Stomach (tissue), 9 donors: ENCODE results near the gene LILRB3. TPM values are rescaled to one million over a fixed set of nuclear protein-coding genes. Genes with fewer than 3 reads are reported as not detected.
"Not testable (repeated sequence)": the region's sequence is repeated elsewhere in the genome, so short reads cannot be mapped to it uniquely, and the experiment has no call there.

Experiments used
- DNase-seq, 2 donors: peaks; one replicate each; pipeline versions ENCODE4 v3.0.0 to v3.0.0-alpha.2; 2013 to 2019
- H3K27ac ChIP-seq, 5 donors: fragments of 200-600 bp in 4 of 5; sonication (generic) in 4 of 5; one replicate each; pipeline ENCODE4 v1.5.1; 2013 to 2019; ENCODE audit warnings: mild to moderate bottlenecking in 1 of 5, moderate library complexity in 1 of 5
- H3K27me3 ChIP-seq, 3 donors: fragments of 200-600 bp; sonication (generic); one replicate each; pipeline ENCODE4 v1.5.1; 2017 to 2019; ENCODE audit warnings: mixed run types in 1 of 3
- H3K36me3 ChIP-seq, 4 donors: fragments of 200-600 bp; sonication (generic); 1 replicate in 3 of 4; 2 replicates in 1 of 4; pipeline ENCODE4 v1.5.1; 2016 to 2019
- H3K4me1 ChIP-seq, 4 donors: fragments of 200-600 bp; sonication (generic); one replicate each; pipeline ENCODE4 v1.5.1; 2016 to 2019
- H3K4me3 ChIP-seq, 4 donors: fragments of 200-600 bp; sonication (generic) in 3 of 4; one replicate each; pipeline ENCODE4 v1.5.1; 2016 to 2019; ENCODE audit warnings: mild to moderate bottlenecking in 1 of 4
- H3K9me3 ChIP-seq, 4 donors: fragments of 200-600 bp; sonication (generic); one replicate each; pipeline ENCODE4 v1.5.1; 2016 to 2019
- EP300 ChIP-seq: sonication (generic); formaldehyde crosslinking; IDR thresholded peaks from one replicate; pipeline ENCODE4 v1.6.1; 2017; ENCODE audit warnings: antibody characterized with exemption
- POLR2A ChIP-seq, 4 donors: fragments of 450-650 bp; IDR thresholded peaks; one replicate each; pipeline ENCODE4 v1.6.1; 2016; ENCODE audit warnings: antibody characterized with exemption in 4 of 4, control low read depth in 2 of 4, mild to moderate bottlenecking in 1 of 4, moderate library complexity in 1 of 4
- POLR2AphosphoS5 ChIP-seq, 3 donors: sonication (generic); formaldehyde crosslinking; IDR thresholded peaks; one replicate each; pipeline ENCODE4 v1.6.1; 2016; ENCODE audit warnings: antibody characterized with exemption in 3 of 3
- WGBS, 5 donors: extraction: QIAGEN DNeasy Blood & Tissue Kit in 3 of 5; methylation state at CpG; one replicate each; pipeline versions ENCODE4 v1.1.5 to v1.1.7; 2013 to 2018; 5-methylcytosine and 5-hydroxymethylcytosine counted together
- intact Hi-C: fragments of 100-400 bp; cut with DNase I; formaldehyde crosslinking; loops from one replicate; pipeline ENCODE4 v1.15.1; 2023; ENCODE audit warnings: low total_unique reads
- polyA plus RNA-seq, 3 donors: library from polyadenylated mRNA; stranded (reverse); fragments of 200-250 nt; gene quantifications; one replicate each; pipeline ENCODE4 v1.2.3, GENCODE V29; 2013
- total RNA-seq, 5 donors: library from RNA; depleted of rRNA; stranded (reverse); fragments of >200 nt; gene quantifications; one replicate each; pipeline versions ENCODE4 v1.1.0 to v1.2.3, GENCODE V29; 2014 to 2016
- TF ChIP-seq, protein P1 (sequence below), 7 experiments: fragments of 450-650 bp in 4 of 7; fragments of 200-600 bp in 3 of 7; sonication (generic) in 3 of 7; IDR thresholded peaks; one replicate each; pipeline ENCODE4 v1.5.1; 2016 to 2019; ENCODE audit warnings: antibody characterized with exemption in 7 of 7, control low read depth in 2 of 7, mild to moderate bottlenecking in 1 of 7
- donor health status: healthy with polysubstance abuse.
- donor health status: Bipolar disorder and iron deficiency.
- donor health status: healthy.

Gene LILRB3
- total and polyA plus RNA-seq, 8 donors, result 0.89 to 74.7 (median 2.5) TPM; not detected in 1

DNA sequence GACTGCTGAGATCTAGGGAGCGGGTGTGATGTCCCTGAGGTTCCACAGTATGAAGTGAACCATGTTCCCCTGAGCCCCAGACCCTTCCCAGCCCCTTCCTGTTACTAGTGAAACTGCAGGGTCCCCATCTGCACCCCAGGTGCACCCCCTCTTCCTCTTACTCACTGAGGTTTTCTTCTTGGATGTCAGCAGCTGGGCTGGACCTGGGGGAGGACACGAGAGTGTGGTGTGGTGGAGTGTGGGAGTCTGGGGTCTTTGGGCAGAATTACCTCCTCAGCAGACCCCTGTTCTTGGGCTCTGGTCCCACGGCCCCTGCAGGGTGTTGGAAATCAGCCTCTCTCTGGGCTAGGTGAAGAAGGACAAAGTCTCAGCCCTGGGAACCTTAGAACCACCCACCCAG, 23.1 kb upstream of the LILRB3 start:
- Histone ChIP-seq H3K27me3 (peaks cover 0 to 33% (median 5%) of the 10 kb centered on the region in 3 donors), H3K9me3 (no peaks in the 10 kb centered on the region), H3K27ac (no peak overlapping the region), H3K4me3 (no peak overlapping the region), H3K36me3 (no peaks in the 10 kb centered on the region), H3K4me1 (peaks cover 0 to 16% (median 0%) of the 10 kb centered on the region in 4 donors)
- 59 to 70% (median 60%) methylated on average over 3 of the region's 3 CpGs for WGBS, 5 donors
- TF ChIP-seq POLR2AphosphoS5 (IDR thresholded peaks at IDR 0.05) (no peak), POLR2A (IDR thresholded peaks at IDR 0.05) (no peak), EP300 (no peak)
- TF ChIP-seq, protein P1, sequence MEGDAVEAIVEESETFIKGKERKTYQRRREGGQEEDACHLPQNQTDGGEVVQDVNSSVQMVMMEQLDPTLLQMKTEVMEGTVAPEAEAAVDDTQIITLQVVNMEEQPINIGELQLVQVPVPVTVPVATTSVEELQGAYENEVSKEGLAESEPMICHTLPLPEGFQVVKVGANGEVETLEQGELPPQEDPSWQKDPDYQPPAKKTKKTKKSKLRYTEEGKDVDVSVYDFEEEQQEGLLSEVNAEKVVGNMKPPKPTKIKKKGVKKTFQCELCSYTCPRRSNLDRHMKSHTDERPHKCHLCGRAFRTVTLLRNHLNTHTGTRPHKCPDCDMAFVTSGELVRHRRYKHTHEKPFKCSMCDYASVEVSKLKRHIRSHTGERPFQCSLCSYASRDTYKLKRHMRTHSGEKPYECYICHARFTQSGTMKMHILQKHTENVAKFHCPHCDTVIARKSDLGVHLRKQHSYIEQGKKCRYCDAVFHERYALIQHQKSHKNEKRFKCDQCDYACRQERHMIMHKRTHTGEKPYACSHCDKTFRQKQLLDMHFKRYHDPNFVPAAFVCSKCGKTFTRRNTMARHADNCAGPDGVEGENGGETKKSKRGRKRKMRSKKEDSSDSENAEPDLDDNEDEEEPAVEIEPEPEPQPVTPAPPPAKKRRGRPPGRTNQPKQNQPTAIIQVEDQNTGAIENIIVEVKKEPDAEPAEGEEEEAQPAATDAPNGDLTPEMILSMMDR (IDR thresholded peaks at IDR 0.05), result no peak
- DNase-seq, result no peak
- intact Hi-C loops, result loop anchor here (2.0 kb wide), 1 partner anchor 23 kb away; the partner anchor contains the start of gene LILRB3

DNA sequence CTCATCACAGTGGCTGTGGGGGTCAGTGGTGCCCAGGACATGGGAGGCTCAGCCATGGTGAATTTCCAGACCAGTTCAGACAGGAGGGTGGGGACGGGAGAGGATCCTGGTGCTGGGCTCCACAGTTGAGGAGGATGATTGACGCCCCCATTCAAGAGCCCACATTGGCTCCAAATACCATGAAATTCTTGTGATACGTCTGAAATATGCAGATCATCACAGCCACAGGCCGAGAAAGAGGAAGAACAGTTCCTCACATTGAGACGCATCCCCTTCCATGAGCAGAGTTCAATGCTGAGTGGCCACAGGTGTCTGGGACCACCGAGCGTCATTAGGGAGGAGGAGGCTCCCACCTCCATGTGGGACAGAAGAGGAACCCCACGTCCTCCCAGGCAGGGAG, 21.0 kb upstream of the LILRB3 start:
- H3K36me3 ChIP-seq, H3K4me3 ChIP-seq, DNase-seq, intact Hi-C loops, H3K9me3 ChIP-seq, H3K27ac ChIP-seq: not testable (repeated sequence)
- WGBS, 5 donors, result 64 to 66% methylated on average over 4 to 6 of the region's 8 CpGs; no CpG with 5 or more reads in 3 of the 5 donors
- Histone ChIP-seq H3K27me3 (peaks cover 0 to 32% (median 12%) of the 10 kb centered on the region in 3 donors), H3K4me1 (peaks cover 0 to 16% (median 0%) of the 10 kb centered on the region in 4 donors)

DNA sequence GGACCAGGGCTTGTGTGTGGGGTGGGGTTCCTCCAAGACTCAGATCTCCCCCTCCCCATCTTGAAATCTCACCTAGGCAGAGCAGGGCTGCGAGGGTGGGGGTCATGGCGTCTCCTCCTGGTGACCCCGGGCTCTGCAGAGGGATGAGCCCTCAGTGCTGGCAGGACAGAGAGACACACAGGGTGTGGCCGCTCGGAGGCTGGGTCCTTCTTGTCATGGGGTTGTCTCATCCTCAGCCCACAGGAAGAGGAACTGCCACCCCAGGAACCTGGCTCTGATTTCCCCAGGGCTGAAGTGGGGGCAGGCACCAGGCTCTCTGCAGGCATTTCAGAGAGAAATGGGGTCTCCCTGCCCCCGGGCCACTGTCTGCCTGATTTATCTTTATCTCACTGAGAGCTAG, 19.8 kb upstream of the LILRB3 start, which contains the start of gene LILRA6:
LILRA6 (minus strand) TSS at position 145 of the 400 bp plus-strand sequence.
- WGBS, 5 donors, result 71 to 76% methylated on average over 4 to 6 of the region's 6 CpGs; no CpG with 5 or more reads in 3 of the 5 donors
- Histone ChIP-seq H3K27me3 (peaks cover 0 to 22% (median 11%) of the 10 kb centered on the region in 3 donors), H3K4me3 (peak within 1 kb of the TSS in 1 of 4 donors; percentile 4)
- H3K36me3 ChIP-seq, H3K27ac ChIP-seq, intact Hi-C loops, H3K9me3 ChIP-seq, H3K4me1 ChIP-seq: not testable (repeated sequence)
- peak in 1 of 2 donors; percentile 23 for DNase-seq

- intact Hi-C loops, H3K36me3 ChIP-seq, DNase-seq, H3K9me3 ChIP-seq, H3K4me1 ChIP-seq, H3K27ac ChIP-seq: not testable (repeated sequence)
- WGBS, 5 donors, result 64 to 70% (median 66%) methylated on average over 2 to 4 of the region's 4 CpGs; no CpG with 5 or more reads in 2 of the 5 donors
- H3K27me3 ChIP-seq, result peaks cover 0 to 18% (median 7%) of the 10 kb centered on the region in 3 donors
- peak overlapping the region in 1 of 4 donors; percentile 4 for H3K4me3 ChIP-seq
Measured at GRCh38 chr19:54242234-54242633, 19.4 kb upstream of the LILRB3 start.

DNA sequence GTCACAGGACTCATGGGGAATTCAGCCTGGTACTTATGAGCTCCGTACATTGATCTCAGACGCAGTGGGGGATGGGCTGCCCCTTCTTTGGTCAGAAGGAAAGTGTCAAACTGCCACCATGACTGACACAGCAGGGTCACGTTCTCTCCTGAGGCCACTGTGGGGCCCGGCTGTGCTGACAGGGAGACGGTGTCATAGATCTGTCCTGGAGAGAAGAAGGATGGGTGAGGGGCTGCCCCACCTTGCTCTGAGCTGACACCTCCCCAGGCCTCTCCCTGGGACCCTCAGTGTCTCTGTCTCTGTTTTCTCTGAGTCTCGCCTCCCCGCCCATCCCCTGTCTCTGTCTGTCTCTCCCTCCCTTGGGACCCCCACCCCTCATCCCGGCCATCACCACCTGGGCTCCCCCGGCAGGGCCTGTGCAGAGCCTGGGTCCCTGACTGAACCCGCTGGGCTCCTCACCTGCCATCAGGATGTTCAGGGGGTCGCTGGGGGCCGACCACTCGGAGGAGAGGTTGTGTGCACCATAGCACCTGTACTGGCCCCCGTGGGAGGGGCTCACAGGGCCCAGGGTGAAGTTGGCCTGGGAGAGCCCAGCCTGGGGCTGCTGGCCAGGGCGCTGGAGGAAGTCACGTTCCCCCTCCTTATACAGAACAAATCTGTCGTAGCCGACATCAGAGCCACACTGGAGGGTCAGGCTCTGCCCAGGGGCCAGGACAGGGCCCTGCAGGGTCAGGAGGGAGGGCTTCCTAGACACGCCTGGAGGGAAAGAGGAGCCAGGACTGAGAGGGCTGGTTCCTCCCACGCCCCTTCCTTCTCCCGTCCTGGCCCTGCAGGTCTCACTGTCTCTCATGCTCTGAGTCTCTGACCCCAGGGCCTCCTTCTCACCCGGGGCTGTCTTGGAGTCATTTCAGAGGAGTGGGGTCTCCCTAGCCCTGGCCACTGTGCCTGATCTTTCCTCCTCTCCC, 17.8 kb upstream of the LILRB3 start:
- 47 to 65% (median 61%) methylated on average over 11 to 19 of the region's 22 CpGs for WGBS, 5 donors
- peak in 1 of 2 donors; percentile 5 for DNase-seq
- intact Hi-C loops, result not testable (repeated sequence)

GRCh38 chr19:54239491-54240371, 16.9 kb upstream of the LILRB3 start:
- WGBS, 5 donors, result 62 to 83% (median 68%) methylated on average over 6 to 16 of the region's 21 CpGs
- H3K36me3 ChIP-seq, H3K4me3 ChIP-seq, H3K27ac ChIP-seq, intact Hi-C loops, H3K9me3 ChIP-seq, H3K4me1 ChIP-seq: not testable (repeated sequence)
- peak in 1 of 2 donors; percentile 18 for DNase-seq
- H3K27me3 ChIP-seq, result peaks cover 0 to 16% (median 7%) of the 10 kb centered on the region in 3 donors

More for the DNA sequence above, 17.8 kb upstream of the LILRB3 start:
- H3K4me1 ChIP-seq, H3K9me3 ChIP-seq, H3K36me3 ChIP-seq, H3K4me3 ChIP-seq, H3K27ac ChIP-seq: not testable (repeated sequence)
- H3K27me3 ChIP-seq, result peaks cover 0 to 12% (median 7%) of the 10 kb centered on the region in 3 donors
